IMR-90 (cell line): ENCODE measurements around the gene PLPP4.

ENCODE experiments used
- BHLHE40 ChIP-seq: fragments of 150-350 bp; IDR thresholded peaks from 2 replicates; pipeline ENCODE4 v1.6.1; 2016; ENCODE audit warnings: mild to moderate bottlenecking, low read depth, low read length
- FOS ChIP-seq: fragments of 150-350 bp; IDR thresholded peaks from 2 replicates; pipeline ENCODE4 v1.6.1; 2016; ENCODE audit warnings: low read depth, low read length
- POLR2A ChIP-seq: IDR thresholded peaks from 2 replicates; pipeline ENCODE4 v1.6.1; 2012; ENCODE audit warnings: mild to moderate bottlenecking, low read depth, low read length
- TF ChIP-seq, protein P1 (sequence below): conservative IDR thresholded peaks from 2 replicates; pipeline ENCODE4 v1.5.1; 2012; ENCODE audit warnings: mild to moderate bottlenecking, low read depth, low read length, improper control_type of control experiment
- TF ChIP-seq, protein P2 (sequence below): fragments of 150-350 bp; IDR thresholded peaks from 2 replicates; pipeline ENCODE4 v1.6.1; 2017; ENCODE audit warnings: mild to moderate bottlenecking, antibody characterized with exemption, low read length, low read depth
- TF ChIP-seq, protein P3 (sequence below): fragments of 150-350 bp; IDR thresholded peaks from 2 replicates; pipeline ENCODE4 v1.6.1; 2016; ENCODE audit warnings: low read depth, mild to moderate bottlenecking, low read length, moderate library complexity, borderline replicate concordance

DNA sequence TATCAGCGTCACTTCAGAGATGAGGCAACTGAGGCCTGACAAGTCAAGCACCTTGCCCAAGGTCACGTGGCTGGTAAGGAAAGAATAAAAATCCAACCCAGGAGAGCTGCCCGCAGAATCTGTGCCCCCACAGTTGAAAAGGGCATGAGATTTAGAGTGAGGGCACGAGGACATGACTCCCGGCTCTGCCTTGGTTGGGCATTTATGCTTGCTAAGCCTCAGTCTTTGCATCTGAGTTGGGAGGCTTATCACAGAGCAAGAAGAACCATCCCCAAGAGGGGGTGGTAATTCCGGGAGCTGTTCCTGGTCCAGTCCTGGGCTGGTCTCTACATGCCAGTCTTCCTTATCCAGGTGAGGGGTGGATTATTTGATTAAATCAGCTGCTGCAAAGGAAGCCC lies 37.3 kb downstream of the PLPP4 start:
- TF ChIP-seq POLR2A = no peak
- TF ChIP-seq, protein P1, sequence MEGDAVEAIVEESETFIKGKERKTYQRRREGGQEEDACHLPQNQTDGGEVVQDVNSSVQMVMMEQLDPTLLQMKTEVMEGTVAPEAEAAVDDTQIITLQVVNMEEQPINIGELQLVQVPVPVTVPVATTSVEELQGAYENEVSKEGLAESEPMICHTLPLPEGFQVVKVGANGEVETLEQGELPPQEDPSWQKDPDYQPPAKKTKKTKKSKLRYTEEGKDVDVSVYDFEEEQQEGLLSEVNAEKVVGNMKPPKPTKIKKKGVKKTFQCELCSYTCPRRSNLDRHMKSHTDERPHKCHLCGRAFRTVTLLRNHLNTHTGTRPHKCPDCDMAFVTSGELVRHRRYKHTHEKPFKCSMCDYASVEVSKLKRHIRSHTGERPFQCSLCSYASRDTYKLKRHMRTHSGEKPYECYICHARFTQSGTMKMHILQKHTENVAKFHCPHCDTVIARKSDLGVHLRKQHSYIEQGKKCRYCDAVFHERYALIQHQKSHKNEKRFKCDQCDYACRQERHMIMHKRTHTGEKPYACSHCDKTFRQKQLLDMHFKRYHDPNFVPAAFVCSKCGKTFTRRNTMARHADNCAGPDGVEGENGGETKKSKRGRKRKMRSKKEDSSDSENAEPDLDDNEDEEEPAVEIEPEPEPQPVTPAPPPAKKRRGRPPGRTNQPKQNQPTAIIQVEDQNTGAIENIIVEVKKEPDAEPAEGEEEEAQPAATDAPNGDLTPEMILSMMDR = no peak
- TF ChIP-seq BHLHE40 = no peak
- TF ChIP-seq, protein P2, sequence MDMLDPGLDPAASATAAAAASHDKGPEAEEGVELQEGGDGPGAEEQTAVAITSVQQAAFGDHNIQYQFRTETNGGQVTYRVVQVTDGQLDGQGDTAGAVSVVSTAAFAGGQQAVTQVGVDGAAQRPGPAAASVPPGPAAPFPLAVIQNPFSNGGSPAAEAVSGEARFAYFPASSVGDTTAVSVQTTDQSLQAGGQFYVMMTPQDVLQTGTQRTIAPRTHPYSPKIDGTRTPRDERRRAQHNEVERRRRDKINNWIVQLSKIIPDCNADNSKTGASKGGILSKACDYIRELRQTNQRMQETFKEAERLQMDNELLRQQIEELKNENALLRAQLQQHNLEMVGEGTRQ = no peak
- TF ChIP-seq, protein P3, sequence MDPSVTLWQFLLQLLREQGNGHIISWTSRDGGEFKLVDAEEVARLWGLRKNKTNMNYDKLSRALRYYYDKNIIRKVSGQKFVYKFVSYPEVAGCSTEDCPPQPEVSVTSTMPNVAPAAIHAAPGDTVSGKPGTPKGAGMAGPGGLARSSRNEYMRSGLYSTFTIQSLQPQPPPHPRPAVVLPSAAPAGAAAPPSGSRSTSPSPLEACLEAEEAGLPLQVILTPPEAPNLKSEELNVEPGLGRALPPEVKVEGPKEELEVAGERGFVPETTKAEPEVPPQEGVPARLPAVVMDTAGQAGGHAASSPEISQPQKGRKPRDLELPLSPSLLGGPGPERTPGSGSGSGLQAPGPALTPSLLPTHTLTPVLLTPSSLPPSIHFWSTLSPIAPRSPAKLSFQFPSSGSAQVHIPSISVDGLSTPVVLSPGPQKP = no peak
- TF ChIP-seq FOS = no peak
